IMR-90 (cell line): Measurements from ENCODE around the gene CNPY3. TPM values are rescaled to one million over a fixed set of nuclear protein-coding genes. Genes with fewer than 3 reads are reported as not detected.
"Not testable (repeated sequence)": the region's sequence is repeated elsewhere in the genome, so short reads cannot be mapped to it uniquely, and the experiment has no call there.

Experiments used
- ATAC-seq: fragments of 200-7000 bp; cut with Tn5 transposase; 2 replicates; pipeline ENCODE4 v1.9.1; 2020; ENCODE audit warnings: low read depth, mild to moderate bottlenecking, moderate library complexity
- BruUV-seq: library from RNA; stranded (reverse); fragments of 400-500 nt; replicated peaks from 2 replicates; lab custom pipeline; 2021; lab: Mats Ljungman, UMichigan
- CTCF ChIA-PET: fragments of 300-600 bp; formaldehyde crosslinking; extraction: SDS; loops from one replicate; lab custom pipeline; 2021; ENCODE audit warnings: antibody characterized with exemption; lab: Yijun Ruan, JAX
- POLR2A ChIA-PET: fragments of 300-600 bp; sonication (Branson Sonifier 250); formaldehyde crosslinking; loops from one replicate; lab custom pipeline; 2022; ENCODE audit warnings: antibody characterized with exemption; ENCODE audit not compliant: unreplicated experiment; lab: Charles Lee
- DNase-seq: peaks from one replicate; pipeline ENCODE4 v3.0.0; 2013
- H2AFZ ChIP-seq: replicated peaks from 2 replicates; pipeline ENCODE3; 2013; ENCODE audit warnings: low read length, mild to moderate bottlenecking; ENCODE audit not compliant: poor library complexity
- H2AK5ac ChIP-seq: 2 replicates; pipeline ENCODE4 v1.6.1; 2013; ENCODE audit warnings: low read depth, low read length, inconsistent platforms
- H2AK9ac ChIP-seq: replicated peaks from 2 replicates; pipeline ENCODE3; 2013; ENCODE audit warnings: mild to moderate bottlenecking, low read depth, low read length, moderate library complexity; ENCODE audit not compliant: poor library complexity
- H2BK120ac ChIP-seq: 2 replicates; pipeline ENCODE4 v1.6.1; 2013; ENCODE audit warnings: low read depth, low read length, inconsistent platforms
- H2BK15ac ChIP-seq: 3 replicates; pipeline ENCODE4 v1.6.1; 2013; ENCODE audit warnings: low read depth, low read length, inconsistent platforms
- H2BK20ac ChIP-seq: 2 replicates; pipeline ENCODE4 v1.6.1; 2013; ENCODE audit warnings: low read depth, mild to moderate bottlenecking, inconsistent platforms, low read length, moderate library complexity
- H2BK5ac ChIP-seq: 2 replicates; pipeline ENCODE4 v1.6.1; 2013; ENCODE audit warnings: mild to moderate bottlenecking, low read depth, low read length, inconsistent platforms; ENCODE audit not compliant: poor library complexity, severe bottlenecking
- H3K14ac ChIP-seq: replicated peaks from 2 replicates; pipeline ENCODE4 v1.6.1; 2013; ENCODE audit warnings: low read depth, low read length, inconsistent platforms
- H3K18ac ChIP-seq: 2 replicates; pipeline ENCODE4 v1.6.1; 2013; ENCODE audit warnings: low read depth, low read length, control low read depth
- H3K23ac ChIP-seq: 2 replicates; pipeline ENCODE4 v1.6.1; 2013; ENCODE audit warnings: low read depth, low read length, inconsistent platforms
- H3K27ac ChIP-seq: 2 replicates; pipeline ENCODE4 v1.5.1; 2013; ENCODE audit warnings: mild to moderate bottlenecking, control low read depth, low read length; ENCODE audit not compliant: insufficient read depth
- H3K27me3 ChIP-seq: 2 replicates; pipeline ENCODE4 v1.6.1; 2013; ENCODE audit warnings: low read length; ENCODE audit not compliant: control insufficient read depth, insufficient read depth
- H3K36me3 ChIP-seq: 2 replicates; pipeline ENCODE4 v1.6.1; 2013; ENCODE audit warnings: low read length, mixed read lengths; ENCODE audit not compliant: control insufficient read depth, insufficient read depth
- H3K4ac ChIP-seq: 2 replicates; pipeline ENCODE4 v1.6.1; 2013; ENCODE audit warnings: low read depth, low read length, inconsistent platforms
- H3K4me1 ChIP-seq: 2 replicates; pipeline ENCODE4 v1.6.1; 2013; ENCODE audit warnings: low read length, mixed read lengths; ENCODE audit not compliant: control insufficient read depth, insufficient read depth
- H3K4me2 ChIP-seq: 2 replicates; pipeline ENCODE4 v1.6.1; 2013; ENCODE audit warnings: low read depth, mild to moderate bottlenecking, control low read depth, low read length, moderate library complexity
- H3K4me3 ChIP-seq: 2 replicates; pipeline ENCODE4 v1.5.1; 2013; ENCODE audit warnings: low read depth, mild to moderate bottlenecking, control low read depth, low read length, moderate library complexity; ENCODE audit not compliant: insufficient read depth
- H3K56ac ChIP-seq: 2 replicates; pipeline ENCODE4 v1.6.1; 2013; ENCODE audit warnings: low read length, inconsistent platforms; ENCODE audit not compliant: insufficient read depth; ENCODE audit errors: extremely low read depth
- H3K79me1 ChIP-seq, 2 experiments: 2 replicates each; pipeline ENCODE4 v1.6.1; 2013; ENCODE audit warnings: low read length in 2 of 2, inconsistent platforms in 1 of 2, low read depth in 1 of 2
- H3K9ac ChIP-seq: 2 replicates; pipeline ENCODE4 v1.6.1; 2013; ENCODE audit warnings: low read depth, low read length, control low read depth
- H3K9me1 ChIP-seq: 2 replicates; pipeline ENCODE4 v1.6.1; 2013; ENCODE audit warnings: low read length, inconsistent platforms; ENCODE audit not compliant: insufficient read depth
- H3K9me3 ChIP-seq: 2 replicates; pipeline ENCODE4 v1.6.1; 2013; ENCODE audit warnings: low read length; ENCODE audit not compliant: control insufficient read depth, insufficient read depth
- H4K20me1 ChIP-seq: 2 replicates; pipeline ENCODE4 v1.6.1; 2013; ENCODE audit warnings: low read length, inconsistent platforms; ENCODE audit not compliant: insufficient read depth
- H4K5ac ChIP-seq: 2 replicates; pipeline ENCODE4 v1.6.1; 2013; ENCODE audit warnings: mild to moderate bottlenecking, low read depth, low read length, control low read depth
- H4K8ac ChIP-seq, 2 experiments: 2 replicates each; pipeline ENCODE4 v1.6.1; 2013; ENCODE audit warnings: low read depth in 2 of 2, low read length in 2 of 2, control low read depth in 1 of 2, inconsistent platforms in 1 of 2
- H4K91ac ChIP-seq: 2 replicates; pipeline ENCODE4 v1.6.1; 2013; ENCODE audit warnings: low read depth, low read length, inconsistent platforms; ENCODE audit not compliant: insufficient read depth
- WGBS, 2 experiments: methylation state at CpG; one replicate each; pipeline versions ENCODE4 v1.1.5 to v1.1.7; 2013; ENCODE audit warnings: missing lambda C conversion rate in 2 of 2; ENCODE audit not compliant: insufficient read length in 1 of 2; ENCODE audit errors: extremely low coverage in 2 of 2; 5-methylcytosine and 5-hydroxymethylcytosine counted together
- dilution Hi-C: fragments of 300-500 bp; cut with HindIII; formaldehyde crosslinking; loops from one replicate; pipeline ENCODE4 v1.14.3; 2018; ENCODE audit warnings: low sequenced_read_pairs; ENCODE audit not compliant: unreplicated experiment
- in situ Hi-C: fragments of 300-500 bp; cut with MboI; formaldehyde crosslinking; loops from 3 replicates; pipeline ENCODE4 v1.14.3; 2019; ENCODE audit warnings: low sequenced_read_pairs, inconsistent platforms, mixed read lengths
- intact Hi-C: fragments of 100-400 bp; cut with micrococcal nuclease; formaldehyde crosslinking; loops from 2 replicates; pipeline ENCODE4 v1.10.0; 2022
- polyA plus RNA-seq, 3 experiments: library from polyadenylated mRNA; depleted of rRNA; stranded (reverse); fragments of >200 nt; gene quantifications; 2 replicates each; pipeline ENCODE4 v1.2.3, GENCODE V29; 2012; ENCODE audit warnings: low replicate concordance in 1 of 3
- total RNA-seq: library from RNA; depleted of rRNA; stranded (reverse); fragments of >200 nt; gene quantifications from 2 replicates; pipeline ENCODE4 v1.2.3, GENCODE V29; 2012

Gene CNPY3
- total and polyA plus RNA-seq, 2 of the 4 experiments (the other 2 are of a cell fraction) = 13.3 to 39.2 TPM

DNA sequence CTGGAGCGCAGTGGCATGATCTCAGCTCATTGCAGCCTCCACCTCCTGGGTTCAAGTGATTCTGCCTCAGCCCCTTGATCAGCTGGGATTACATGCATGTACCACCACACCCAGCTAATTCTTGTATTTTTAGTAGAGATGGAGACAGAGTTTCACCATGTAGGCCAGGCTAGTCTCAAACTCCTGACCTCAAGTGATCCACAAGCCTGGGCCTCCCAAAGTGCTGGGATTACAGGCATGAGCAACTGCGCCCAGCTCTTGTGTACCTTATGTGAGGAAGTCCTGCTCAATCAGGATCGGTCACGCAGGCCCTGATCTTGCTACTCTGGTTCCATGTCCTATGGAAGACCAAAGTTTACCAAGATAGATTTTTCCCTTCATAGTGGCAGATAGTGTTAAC lies 41.1 kb upstream of the CNPY3 start:
- BruUV-seq, H4K8ac ChIP-seq, H3K56ac ChIP-seq, H3K23ac ChIP-seq, ATAC-seq, H3K4me2 ChIP-seq, H3K18ac ChIP-seq, H4K91ac ChIP-seq, H3K27ac ChIP-seq, H2BK5ac ChIP-seq, H4K20me1 ChIP-seq, H2AK5ac ChIP-seq, H2BK120ac ChIP-seq, H2BK20ac ChIP-seq, DNase-seq, H3K4ac ChIP-seq, H3K9me1 ChIP-seq, H3K9me3 ChIP-seq, H2AK9ac ChIP-seq, H3K27me3 ChIP-seq, H3K4me3 ChIP-seq, H2AFZ ChIP-seq, intact Hi-C loops, H3K9ac ChIP-seq, H4K5ac ChIP-seq, CTCF ChIA-PET, H3K4me1 ChIP-seq, POLR2A ChIA-PET, dilution Hi-C loops, H2BK15ac ChIP-seq, H3K14ac ChIP-seq: not testable (repeated sequence)
- Histone ChIP-seq H3K79me1 (peaks cover 23% of the 10 kb centered on the region in 2 experiments), H3K36me3 (peaks cover 31% of the 10 kb centered on the region)
- no CpG with 5 or more reads among the region's 4 CpGs for WGBS, 2 experiments
- in situ Hi-C loops = loop anchor here (25.0 kb wide), 1 partner anchor 801 kb away; no protein-coding TSS in a partner anchor
